ENCODE results near the gene COL24A1. TPM values are rescaled to one million over a fixed set of nuclear protein-coding genes. Genes with fewer than 3 reads are reported as not detected.

The COL24A1 gene
- polyA plus RNA-seq, 1 experiment: 2.2 TPM

DNA sequence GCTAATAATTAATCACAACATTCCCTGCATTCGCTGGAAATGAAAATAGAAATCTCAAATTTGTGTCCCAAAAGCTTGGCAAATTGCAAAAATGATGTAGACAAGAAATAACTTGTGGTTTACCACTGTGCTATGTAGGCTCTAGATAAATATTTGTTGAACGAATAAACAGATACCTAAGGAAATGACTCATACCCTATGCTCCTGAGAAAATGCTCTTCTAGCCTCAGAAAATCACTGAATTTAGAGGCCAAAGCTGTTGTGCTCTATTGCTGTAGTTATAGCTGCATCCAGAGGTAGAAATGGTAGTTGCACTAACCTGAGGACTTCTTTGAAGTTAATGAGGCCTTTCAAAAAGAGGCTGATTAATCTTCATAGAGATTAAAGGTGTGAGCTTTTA, 306.3 kb downstream of the COL24A1 start:
- ChIA-PET CTCF (interaction anchor here (0.8 to 1.5 kb wide), 4 partner anchors 13 to 542 kb away, joined by 3 to 5 read pairs (median 3); no protein-coding TSS in a partner anchor), POLR2A (interaction anchor here (0.7 to 1.2 kb wide), 4 partner anchors 12 to 266 kb away, joined by 3 to 6 read pairs (median 4); partner anchors contain the start of gene ZNHIT6)
- Histone ChIP-seq H3K4me3 (ENCODE audit: low read depth, low read length) (no peak overlapping the region), H3K27me3 (ENCODE audit: control insufficient read depth, insufficient read depth, low read length) (no peaks in the 10 kb centered on the region), H3K27ac (ENCODE audit: low read depth, low read length) (no peak overlapping the region), H3K9me3 (ENCODE audit: control insufficient read depth, insufficient read depth, low read length) (no peaks in the 10 kb centered on the region)
- peak; percentile 82 for DNase-seq (ENCODE audit: low read depth, low spot score)
- TF ChIP-seq, protein P1, sequence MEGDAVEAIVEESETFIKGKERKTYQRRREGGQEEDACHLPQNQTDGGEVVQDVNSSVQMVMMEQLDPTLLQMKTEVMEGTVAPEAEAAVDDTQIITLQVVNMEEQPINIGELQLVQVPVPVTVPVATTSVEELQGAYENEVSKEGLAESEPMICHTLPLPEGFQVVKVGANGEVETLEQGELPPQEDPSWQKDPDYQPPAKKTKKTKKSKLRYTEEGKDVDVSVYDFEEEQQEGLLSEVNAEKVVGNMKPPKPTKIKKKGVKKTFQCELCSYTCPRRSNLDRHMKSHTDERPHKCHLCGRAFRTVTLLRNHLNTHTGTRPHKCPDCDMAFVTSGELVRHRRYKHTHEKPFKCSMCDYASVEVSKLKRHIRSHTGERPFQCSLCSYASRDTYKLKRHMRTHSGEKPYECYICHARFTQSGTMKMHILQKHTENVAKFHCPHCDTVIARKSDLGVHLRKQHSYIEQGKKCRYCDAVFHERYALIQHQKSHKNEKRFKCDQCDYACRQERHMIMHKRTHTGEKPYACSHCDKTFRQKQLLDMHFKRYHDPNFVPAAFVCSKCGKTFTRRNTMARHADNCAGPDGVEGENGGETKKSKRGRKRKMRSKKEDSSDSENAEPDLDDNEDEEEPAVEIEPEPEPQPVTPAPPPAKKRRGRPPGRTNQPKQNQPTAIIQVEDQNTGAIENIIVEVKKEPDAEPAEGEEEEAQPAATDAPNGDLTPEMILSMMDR (IDR thresholded peaks at IDR 0.05; ENCODE audit: low read depth, low read length): peak; percentile 56

DNA sequence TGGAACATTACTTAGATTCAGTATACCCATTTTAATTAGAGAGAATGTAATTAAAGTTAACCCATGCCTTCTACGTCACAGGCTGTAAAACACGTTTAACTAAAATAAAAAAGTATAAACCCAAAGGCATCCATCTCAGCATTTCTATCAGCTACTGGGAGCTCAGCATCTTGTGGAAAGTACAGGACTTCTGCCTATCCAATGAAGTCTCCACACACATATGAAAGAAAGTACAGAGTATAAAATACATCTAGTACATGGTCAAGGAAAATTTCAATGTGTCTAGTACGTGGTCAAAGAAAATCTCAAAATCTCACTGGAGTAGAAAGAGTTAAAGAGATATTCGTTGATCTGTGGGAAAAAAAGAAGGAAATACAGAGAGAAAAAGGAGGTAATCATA, 306.9 kb downstream of the COL24A1 start:
- DNase-seq (ENCODE audit: low read depth, low spot score): no peak
- H3K4me3 ChIP-seq (ENCODE audit: low read depth, low read length): no peak overlapping the region
- H3K27me3 ChIP-seq (ENCODE audit: control insufficient read depth, insufficient read depth, low read length): no peaks in the 10 kb centered on the region
- no peaks in the 10 kb centered on the region for H3K9me3 ChIP-seq (ENCODE audit: control insufficient read depth, insufficient read depth, low read length)
- POLR2A ChIA-PET: interaction anchor here (0.7 to 1.2 kb wide), 4 partner anchors 13 to 266 kb away, joined by 3 to 6 read pairs (median 4); partner anchors contain the start of gene ZNHIT6
- TF ChIP-seq, protein P1 (IDR thresholded peaks at IDR 0.05; ENCODE audit: low read depth, low read length): no peak
- H3K27ac ChIP-seq (ENCODE audit: low read depth, low read length): no peak overlapping the region
- CTCF ChIA-PET: interaction anchor here (1.1 to 1.5 kb wide), 3 partner anchors 14 to 542 kb away, joined by 3 to 5 read pairs (median 3); no protein-coding TSS in a partner anchor

DNA sequence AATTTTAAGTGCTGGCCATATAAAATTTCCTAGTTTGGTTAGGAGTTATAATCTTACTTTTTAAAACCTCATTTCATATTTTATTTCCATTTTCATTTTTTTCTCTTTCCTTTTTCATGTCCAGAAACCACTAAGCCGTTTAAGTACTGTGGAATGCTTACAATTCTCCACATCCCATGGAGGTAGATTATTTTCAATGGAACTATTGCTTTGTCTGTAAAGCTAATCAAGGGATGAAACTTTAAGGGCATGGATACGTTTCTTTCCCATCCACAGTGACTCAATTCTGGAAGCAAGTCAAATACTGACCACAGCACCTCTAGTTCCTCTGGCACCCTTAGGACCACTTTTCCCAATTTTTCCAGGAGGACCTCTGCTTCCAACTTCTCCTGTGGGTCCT, 309.2 kb downstream of the COL24A1 start:
- ChIA-PET CTCF (interaction anchor here (0.5 to 1.1 kb wide), 2 partner anchors 38 to 344 kb away, joined by 3 read pairs; no protein-coding TSS in a partner anchor), POLR2A (no interaction called here)
- DNase-seq (ENCODE audit: low read depth, low spot score): no peak

DNA sequence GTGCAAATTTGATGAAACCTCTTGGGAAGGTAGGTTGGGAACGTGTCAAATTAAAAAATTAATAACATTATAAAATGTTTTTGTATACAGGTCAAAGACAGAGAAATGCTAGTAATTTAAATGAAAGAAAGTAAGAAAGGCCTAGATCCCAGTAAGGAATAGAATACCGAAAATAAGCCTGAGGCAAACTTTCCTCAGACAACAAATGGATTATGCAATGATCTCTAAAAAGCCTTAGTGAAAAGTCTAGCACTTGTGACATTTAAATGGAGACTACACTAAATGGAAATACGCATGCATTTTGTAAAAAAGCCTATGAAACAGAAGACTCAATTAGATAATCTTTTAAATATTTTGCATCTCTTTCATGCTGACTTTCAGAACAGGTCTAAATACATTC, 309.9 kb downstream of the COL24A1 start:
- TF ChIP-seq, protein P1 (IDR thresholded peaks at IDR 0.05; ENCODE audit: low read depth, low read length): no peak
- Histone ChIP-seq H3K27me3 (ENCODE audit: control insufficient read depth, insufficient read depth, low read length) (no peaks in the 10 kb centered on the region), H3K9me3 (ENCODE audit: control insufficient read depth, insufficient read depth, low read length) (no peaks in the 10 kb centered on the region), H3K4me3 (ENCODE audit: low read depth, low read length) (no peak overlapping the region), H3K27ac (ENCODE audit: low read depth, low read length) (no peak overlapping the region)
- CTCF ChIA-PET: no interaction called here
- POLR2A ChIA-PET: no interaction called here
- no peak for DNase-seq (ENCODE audit: low read depth, low spot score)

More for the DNA sequence above, 309.2 kb downstream of the COL24A1 start:
- H3K9me3 ChIP-seq (ENCODE audit: control insufficient read depth, insufficient read depth, low read length): no peaks in the 10 kb centered on the region
- H3K4me3 ChIP-seq (ENCODE audit: low read depth, low read length): no peak overlapping the region
- no peaks in the 10 kb centered on the region for H3K27me3 ChIP-seq (ENCODE audit: control insufficient read depth, insufficient read depth, low read length)
- TF ChIP-seq, protein P1 (IDR thresholded peaks at IDR 0.05; ENCODE audit: low read depth, low read length): no peak
- H3K27ac ChIP-seq (ENCODE audit: low read depth, low read length): no peak overlapping the region

DNA sequence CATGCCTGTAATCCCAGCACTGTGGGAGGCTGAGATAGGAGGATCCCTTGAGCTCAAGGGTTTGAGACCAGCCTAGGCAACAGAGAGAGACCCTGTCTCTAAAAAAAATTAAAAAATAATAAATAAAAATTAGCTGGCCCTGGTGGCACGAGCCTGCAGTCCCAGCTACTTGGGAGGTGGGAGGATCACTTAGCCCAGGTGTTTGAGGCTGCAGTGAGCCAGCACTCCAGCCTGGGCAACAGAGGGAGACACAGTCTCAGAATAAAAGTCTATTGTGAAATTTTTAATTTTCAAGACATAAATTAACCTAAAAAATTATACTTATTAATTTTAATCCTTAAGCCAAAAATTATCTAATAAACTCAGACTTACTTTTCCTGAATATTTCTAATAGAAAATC, 317.1 kb downstream of the COL24A1 start:
- H3K4me3 ChIP-seq (ENCODE audit: low read depth, low read length): no peak overlapping the region
- TF ChIP-seq, protein P1 (IDR thresholded peaks at IDR 0.05; ENCODE audit: low read depth, low read length): no peak
- H3K27me3 ChIP-seq (ENCODE audit: control insufficient read depth, insufficient read depth, low read length): no peaks in the 10 kb centered on the region
- no peak overlapping the region for H3K27ac ChIP-seq (ENCODE audit: low read depth, low read length)
- ChIA-PET POLR2A (no interaction called here), CTCF (no interaction called here)
- no peak for DNase-seq (ENCODE audit: low read depth, low spot score)
- H3K9me3 ChIP-seq (ENCODE audit: control insufficient read depth, insufficient read depth, low read length): no peaks in the 10 kb centered on the region
